Stimulated activated CD4-positive, alpha-beta T cell treated with anti-CD3 and anti-CD28 coated beads, Interleukin-12 subunit alpha, Interleukin-12 subunit beta, amount 100 ng/mL, for 48 hours (primary cell): Measurements from ENCODE around the gene SIX1.

Source experiments
- DNase-seq, 3 donors: peaks; one replicate each; pipeline ENCODE4 v3.0.0-alpha.2; 2020; ENCODE audit warnings: low read depth in 2 of 3, low spot score in 1 of 3

SIX1 gene

DNA sequence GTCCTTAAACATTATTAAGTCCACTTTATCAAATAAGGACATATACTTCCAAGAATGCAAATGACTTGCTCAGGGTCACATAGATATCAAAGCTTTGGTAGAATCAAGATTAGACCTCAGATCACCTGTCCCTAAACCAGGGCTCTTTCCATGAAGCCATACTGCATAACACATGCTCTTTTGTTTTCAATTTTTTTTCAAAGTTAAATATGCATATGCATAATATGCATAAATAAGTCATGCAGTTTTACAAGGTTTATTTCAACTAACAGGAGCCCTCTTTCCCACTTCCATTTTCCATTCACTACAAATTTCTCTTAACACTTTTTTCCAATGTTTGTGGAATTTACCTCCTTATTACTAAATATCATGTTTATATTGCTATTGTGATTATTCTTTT lies 53.1 kb downstream of the SIX1 start:
- no peak for DNase-seq

DNA sequence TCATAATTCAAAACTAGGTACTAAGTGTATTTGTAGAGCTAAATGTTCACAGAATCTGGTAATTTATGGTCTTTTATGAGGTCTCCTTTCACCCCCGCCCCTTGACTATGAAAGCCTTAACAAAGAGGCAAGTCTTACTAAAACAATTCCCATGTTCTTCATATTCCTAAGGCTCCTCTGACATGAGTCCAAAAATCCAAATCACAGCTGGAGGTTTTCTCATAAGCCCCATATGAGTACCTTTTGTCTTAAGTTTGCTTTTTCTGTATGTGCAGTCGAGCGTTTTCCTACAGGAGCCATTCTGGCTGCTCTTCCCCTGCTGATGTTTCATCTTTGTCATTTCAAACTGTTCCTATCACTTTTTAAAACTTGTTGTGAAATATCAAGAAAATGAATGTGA lies 55.2 kb downstream of the SIX1 start:
- DNase-seq: no peak
